Neutrophil (primary cell): ENCODE results near the gene RHOBTB1.

ENCODE experiments used
- H3K27ac ChIP-seq: fragments of 200-600 bp; sonication (generic); 2 replicates; pipeline ENCODE4 v1.5.1; 2016; ENCODE audit warnings: mild to moderate bottlenecking, moderate library complexity
- H3K27me3 ChIP-seq: fragments of 200-600 bp; sonication (generic); 2 replicates; pipeline ENCODE4 v1.6.0; 2016; ENCODE audit warnings: mild to moderate bottlenecking
- H3K36me3 ChIP-seq: fragments of 200-600 bp; sonication (generic); 2 replicates; pipeline ENCODE4 v1.5.1; 2017
- H3K4me1 ChIP-seq, 2 experiments: fragments of 200-600 bp in 1 of 2; sonication (generic) in 1 of 2; 1 replicate in 1 of 2; 2 replicates in 1 of 2; pipeline versions ENCODE4 v1.5.1 to v1.6.1; 2013 to 2016; ENCODE audit warnings: low read depth in 1 of 2, low read length in 1 of 2, mild to moderate bottlenecking in 1 of 2, moderate library complexity in 1 of 2; ENCODE audit not compliant: control insufficient read depth in 1 of 2, insufficient read depth in 1 of 2
- H3K4me3 ChIP-seq, 2 experiments: fragments of 200-600 bp in 1 of 2; sonication (generic) in 1 of 2; 1 replicate in 1 of 2; 2 replicates in 1 of 2; pipeline ENCODE4 v1.5.1; 2013 to 2016; ENCODE audit warnings: low read depth in 1 of 2, low read length in 1 of 2, mild to moderate bottlenecking in 1 of 2, moderate library complexity in 1 of 2
- H3K9me3 ChIP-seq: fragments of 200-600 bp; sonication (generic); 2 replicates; pipeline ENCODE4 v1.5.1; 2016
- TF ChIP-seq, protein P1 (sequence below): fragments of 200-600 bp; sonication (generic); IDR thresholded peaks from 2 replicates; pipeline ENCODE4 v1.5.1; 2016; ENCODE audit warnings: antibody characterized with exemption

Gene RHOBTB1

DNA sequence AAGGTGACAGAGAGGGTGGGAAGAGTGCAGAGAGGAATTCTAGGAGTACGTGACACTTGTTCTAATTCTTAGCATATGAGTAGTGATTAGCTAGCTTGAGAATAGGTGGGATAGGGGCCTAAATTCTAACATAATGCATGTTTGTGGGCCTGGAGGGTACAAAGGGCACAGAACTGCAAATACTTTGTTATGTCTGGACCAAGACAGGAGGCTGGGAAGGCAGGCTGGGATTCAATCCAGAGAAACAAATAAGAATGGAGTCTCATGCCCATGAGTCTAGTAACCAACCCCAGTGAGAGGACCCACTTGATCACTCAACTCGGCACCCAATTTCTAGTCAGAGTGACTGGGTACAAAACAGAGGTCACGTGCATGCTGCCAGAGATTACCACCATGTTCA, 40.9 kb downstream of the RHOBTB1 start:
- no peak overlapping the region for H3K4me3 ChIP-seq
- TF ChIP-seq, protein P1, sequence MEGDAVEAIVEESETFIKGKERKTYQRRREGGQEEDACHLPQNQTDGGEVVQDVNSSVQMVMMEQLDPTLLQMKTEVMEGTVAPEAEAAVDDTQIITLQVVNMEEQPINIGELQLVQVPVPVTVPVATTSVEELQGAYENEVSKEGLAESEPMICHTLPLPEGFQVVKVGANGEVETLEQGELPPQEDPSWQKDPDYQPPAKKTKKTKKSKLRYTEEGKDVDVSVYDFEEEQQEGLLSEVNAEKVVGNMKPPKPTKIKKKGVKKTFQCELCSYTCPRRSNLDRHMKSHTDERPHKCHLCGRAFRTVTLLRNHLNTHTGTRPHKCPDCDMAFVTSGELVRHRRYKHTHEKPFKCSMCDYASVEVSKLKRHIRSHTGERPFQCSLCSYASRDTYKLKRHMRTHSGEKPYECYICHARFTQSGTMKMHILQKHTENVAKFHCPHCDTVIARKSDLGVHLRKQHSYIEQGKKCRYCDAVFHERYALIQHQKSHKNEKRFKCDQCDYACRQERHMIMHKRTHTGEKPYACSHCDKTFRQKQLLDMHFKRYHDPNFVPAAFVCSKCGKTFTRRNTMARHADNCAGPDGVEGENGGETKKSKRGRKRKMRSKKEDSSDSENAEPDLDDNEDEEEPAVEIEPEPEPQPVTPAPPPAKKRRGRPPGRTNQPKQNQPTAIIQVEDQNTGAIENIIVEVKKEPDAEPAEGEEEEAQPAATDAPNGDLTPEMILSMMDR: no peak
- H3K27me3 ChIP-seq: no peaks in the 10 kb centered on the region
- H3K4me1 ChIP-seq: no peaks in the 10 kb centered on the region
- no peaks in the 10 kb centered on the region for H3K36me3 ChIP-seq
- H3K27ac ChIP-seq: no peak overlapping the region
- no peaks in the 10 kb centered on the region for H3K9me3 ChIP-seq

DNA sequence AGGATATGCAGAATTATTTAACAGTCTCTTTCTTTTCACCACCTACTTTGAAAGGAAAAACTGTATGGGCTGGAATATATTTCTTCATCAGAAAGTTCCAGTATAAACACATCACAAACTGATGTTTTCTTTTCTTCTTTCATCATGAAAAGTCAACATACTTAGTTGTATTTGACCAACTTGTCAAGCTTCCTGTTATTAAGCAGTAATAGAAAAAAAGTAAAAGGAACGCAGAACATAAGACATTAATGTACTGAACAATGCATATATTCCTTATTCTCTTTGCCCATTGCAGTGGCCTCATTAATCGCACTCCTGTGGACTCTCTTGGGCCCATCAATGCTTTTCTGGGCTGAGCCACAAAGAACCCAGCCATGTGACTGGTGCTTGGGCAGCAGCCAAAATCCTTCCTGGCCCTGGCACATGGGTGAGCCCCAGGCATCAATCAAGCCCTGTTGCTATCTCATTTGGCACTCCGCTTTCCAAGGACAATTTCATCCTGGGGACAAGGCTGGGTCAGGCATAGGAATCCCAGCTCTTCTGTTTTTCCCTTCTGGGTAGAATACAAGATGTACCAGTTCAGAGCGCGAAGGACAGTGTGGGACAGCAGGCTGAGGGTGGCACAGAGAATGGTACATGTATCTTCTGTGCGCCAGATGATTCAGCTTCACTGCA, 42.3 kb downstream of the RHOBTB1 start:
- Histone ChIP-seq H3K36me3 (no peaks in the 10 kb centered on the region), H3K27me3 (no peaks in the 10 kb centered on the region), H3K4me1 (no peaks in the 10 kb centered on the region), H3K27ac (no peak overlapping the region), H3K4me3 (no peak overlapping the region), H3K9me3 (no peaks in the 10 kb centered on the region)
- TF ChIP-seq, protein P1: no peak

DNA sequence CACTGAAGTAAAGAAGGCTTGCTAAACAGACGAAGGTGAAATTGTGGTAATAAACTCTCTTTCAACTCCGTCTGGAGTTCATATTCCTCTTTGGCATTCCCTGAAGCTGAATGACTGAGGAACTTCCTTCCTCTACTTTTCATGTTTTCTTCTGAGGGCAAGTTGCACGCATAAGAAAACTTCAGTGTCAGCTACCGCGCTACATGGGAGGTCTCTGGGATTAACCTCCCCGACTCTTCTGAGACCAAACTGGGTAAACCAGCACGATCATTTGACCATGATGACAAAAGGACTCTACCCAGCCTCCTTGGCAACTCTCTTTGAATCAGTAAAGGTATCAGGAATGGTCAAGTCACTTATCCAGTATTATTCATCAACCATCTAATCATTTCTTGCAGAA, 44.7 kb downstream of the RHOBTB1 start:
- Histone ChIP-seq H3K4me1 (no peaks in the 10 kb centered on the region), H3K36me3 (no peaks in the 10 kb centered on the region), H3K27ac (no peak overlapping the region), H3K27me3 (no peaks in the 10 kb centered on the region), H3K9me3 (no peaks in the 10 kb centered on the region), H3K4me3 (no peak overlapping the region)
- TF ChIP-seq, protein P1: no peak

DNA sequence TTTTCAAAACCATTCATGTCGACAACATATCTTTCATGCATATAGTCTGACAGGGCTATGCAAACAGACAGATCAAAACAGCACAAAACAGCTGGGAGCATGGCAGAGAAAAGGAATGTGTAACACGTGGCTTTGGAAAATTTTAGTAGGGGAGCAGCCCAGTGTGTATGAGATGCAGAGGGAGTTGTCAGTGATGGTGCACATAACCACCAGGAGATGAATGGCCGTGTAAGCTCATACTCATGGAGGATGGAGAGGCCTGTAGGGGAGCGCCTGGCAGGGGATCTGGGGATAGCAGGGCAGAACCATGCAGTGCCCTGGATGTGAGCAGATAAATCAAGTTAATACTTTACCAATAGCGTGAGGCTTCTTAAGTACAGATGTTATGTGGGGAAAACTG, 45.7 kb downstream of the RHOBTB1 start:
- no peaks in the 10 kb centered on the region for H3K9me3 ChIP-seq
- TF ChIP-seq, protein P1: no peak
- no peak overlapping the region for H3K27ac ChIP-seq

DNA sequence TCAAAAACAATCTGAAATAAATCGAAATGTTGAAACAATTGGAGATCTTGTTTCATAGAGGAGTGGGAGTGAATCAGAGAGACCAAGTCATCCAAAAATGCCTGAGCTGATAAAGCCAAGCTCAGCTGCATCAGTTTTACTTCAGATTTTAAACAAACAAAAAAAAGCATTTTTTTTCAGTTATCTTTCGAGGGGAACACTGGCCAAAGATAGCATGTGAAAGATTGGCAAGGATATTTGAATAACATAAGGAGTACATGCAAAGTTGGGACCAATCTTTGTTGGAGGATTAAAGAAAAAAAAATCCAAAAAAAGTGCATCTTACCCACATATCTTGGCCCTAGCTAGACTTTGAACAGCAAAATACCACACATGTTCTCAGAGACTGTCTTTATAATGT, 47.2 kb downstream of the RHOBTB1 start:
- Histone ChIP-seq H3K4me3 (no peak overlapping the region), H3K4me1 (no peaks in the 10 kb centered on the region), H3K27ac (no peak overlapping the region), H3K27me3 (no peaks in the 10 kb centered on the region), H3K36me3 (no peaks in the 10 kb centered on the region), H3K9me3 (no peaks in the 10 kb centered on the region)
- TF ChIP-seq, protein P1: no peak

More for the DNA sequence above, 45.7 kb downstream of the RHOBTB1 start:
- Histone ChIP-seq H3K27me3 (no peaks in the 10 kb centered on the region), H3K36me3 (no peaks in the 10 kb centered on the region), H3K4me1 (no peaks in the 10 kb centered on the region), H3K4me3 (no peak overlapping the region)

DNA sequence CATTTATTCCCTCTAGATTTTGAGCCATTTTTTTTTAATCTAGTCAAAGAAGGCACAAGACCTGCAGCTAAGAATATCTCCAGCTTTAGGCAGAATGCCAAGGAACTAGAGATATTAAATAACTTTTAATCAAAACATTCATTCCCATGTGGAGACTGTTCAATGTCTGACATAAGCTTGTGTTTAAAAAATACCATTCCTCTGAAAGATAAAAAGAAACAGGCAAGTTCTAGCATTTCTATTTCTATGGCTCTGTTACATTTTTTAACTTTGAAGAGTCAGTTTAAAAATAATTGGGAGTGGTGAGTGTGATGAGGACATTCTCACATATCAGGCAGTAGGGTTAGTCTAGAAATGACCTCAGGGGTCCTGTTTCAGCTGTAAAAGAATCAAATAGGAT, 48.0 kb downstream of the RHOBTB1 start:
- Histone ChIP-seq H3K36me3 (no peaks in the 10 kb centered on the region), H3K4me1 (no peaks in the 10 kb centered on the region), H3K27ac (no peak overlapping the region), H3K4me3 (no peak overlapping the region), H3K9me3 (no peaks in the 10 kb centered on the region), H3K27me3 (no peaks in the 10 kb centered on the region)
- TF ChIP-seq, protein P1: no peak
